Lung (tissue), 12 donors: ENCODE results near the gene SLC6A13. TPM values are rescaled to one million over a fixed set of nuclear protein-coding genes. Genes with fewer than 3 reads are reported as not detected.

ENCODE experiments used
- ATAC-seq: fragments of 200-7000 bp; cut with Tn5 transposase; one replicate; pipeline ENCODE4 v1.9.1; 2020; ENCODE audit warnings: moderate number of reproducible peaks; ENCODE audit not compliant: insufficient read depth, low FRiP score
- DNase-seq, 3 donors: peaks; one replicate each; pipeline ENCODE4 v3.0.0-alpha.2; 2013 to 2017
- H3K27ac ChIP-seq, 2 donors: one replicate each; pipeline ENCODE4 v1.5.1; 2013; ENCODE audit warnings: mild to moderate bottlenecking in 2 of 2, moderate library complexity in 2 of 2, control low read depth in 1 of 2, inconsistent platforms in 1 of 2, low read depth in 1 of 2, low read length in 1 of 2
- H3K27me3 ChIP-seq, 3 donors: one replicate each; pipeline ENCODE4 v1.5.1; 2013; ENCODE audit warnings: low read length in 2 of 3; ENCODE audit not compliant: control insufficient read depth in 3 of 3, insufficient read depth in 3 of 3
- H3K36me3 ChIP-seq, 4 donors: one replicate each; pipeline ENCODE4 v1.5.1; 2013; ENCODE audit warnings: low read length in 4 of 4, mild to moderate bottlenecking in 1 of 4, moderate library complexity in 1 of 4; ENCODE audit not compliant: control insufficient read depth in 4 of 4, insufficient read depth in 4 of 4
- H3K4me1 ChIP-seq, 5 donors: one replicate each; pipeline ENCODE4 v1.5.1; 2013; ENCODE audit warnings: low read length in 5 of 5, mild to moderate bottlenecking in 2 of 5, moderate library complexity in 1 of 5; ENCODE audit not compliant: control insufficient read depth in 5 of 5, insufficient read depth in 5 of 5
- H3K4me3 ChIP-seq: one replicate; pipeline ENCODE4 v1.5.1; 2013; ENCODE audit warnings: mild to moderate bottlenecking, control low read depth, moderate library complexity
- H3K9ac ChIP-seq, 2 donors: one replicate each; pipeline ENCODE4 v1.5.1; 2013; ENCODE audit warnings: low read length in 2 of 2, control low read depth in 1 of 2; ENCODE audit not compliant: insufficient read depth in 1 of 2
- H3K9me3 ChIP-seq, 4 donors: one replicate each; pipeline ENCODE4 v1.5.1; 2013; ENCODE audit warnings: low read length in 3 of 4, mild to moderate bottlenecking in 1 of 4, moderate library complexity in 1 of 4; ENCODE audit not compliant: control insufficient read depth in 4 of 4, insufficient read depth in 3 of 4
- CTCF ChIP-seq: IDR thresholded peaks from 2 replicates; pipeline ENCODE4 v1.5.1; 2012; ENCODE audit warnings: mild to moderate bottlenecking; ENCODE audit errors: control extremely low read depth, extremely low read depth
- WGBS, 2 donors: extraction: QIAGEN DNeasy Blood & Tissue Kit; methylation state at CpG; one replicate each; pipeline ENCODE4 v1.1.7; 2013; 5-methylcytosine and 5-hydroxymethylcytosine counted together
- polyA plus RNA-seq, 2 donors: library from polyadenylated mRNA; stranded (reverse); fragments of 200-250 nt; gene quantifications; one replicate each; pipeline ENCODE4 v1.2.1, GENCODE V29; 2013
- total RNA-seq, 2 donors: library from RNA; depleted of rRNA in 1 of 2; stranded (reverse); fragments of >200 nt in 1 of 2; gene quantifications; one replicate each; pipeline ENCODE4 v1.2.1, GENCODE V29; 2014 to 2021
- donor health status: control.
- donor health status: control.
- donor health status: Bipolar disorder and iron deficiency.
- donor health status: healthy.
- donor health status: DM: yes; HTN: yes; CAD: no.

Gene SLC6A13
- total and polyA plus RNA-seq, 4 donors, result 0.46 to 2.4 (median 1.0) TPM

GRCh38 chr12:286531-287300, 24.1 kb upstream of the SLC6A13 start:
- no peaks in the 10 kb centered on the region for H3K9me3 ChIP-seq
- no peak overlapping the region for H3K27ac ChIP-seq
- peaks cover 13 to 32% (median 16%) of the 10 kb centered on the region in 4 donors for H3K36me3 ChIP-seq
- ATAC-seq (no peak), DNase-seq (no peak)
- no peak overlapping the region for H3K4me3 ChIP-seq
- peaks cover 0 to 6% (median 0%) of the 10 kb centered on the region in 5 donors for H3K4me1 ChIP-seq
- H3K9ac ChIP-seq, result no peak overlapping the region
- H3K27me3 ChIP-seq, result no peaks in the 10 kb centered on the region
- TF ChIP-seq CTCF, result no peak
- 86 to 91% methylated on average over 5 of the region's 5 CpGs for WGBS, 2 donors

GRCh38 chr12:278046-278445, 15.4 kb upstream of the SLC6A13 start:
- Histone ChIP-seq H3K9me3 (no peaks in the 10 kb centered on the region), H3K9ac (no peak overlapping the region), H3K4me1 (no peaks in the 10 kb centered on the region), H3K27me3 (no peaks in the 10 kb centered on the region), H3K27ac (no peak overlapping the region), H3K4me3 (no peak overlapping the region), H3K36me3 (peaks cover 0 to 7% (median 4%) of the 10 kb centered on the region in 4 donors)
- no peak for TF ChIP-seq CTCF
- ATAC-seq (no peak), DNase-seq (no peak)
- 93 to 95% methylated on average over 5 of the region's 5 CpGs for WGBS, 2 donors

- TF ChIP-seq CTCF, result no peak
- H3K4me3 ChIP-seq, result no peak overlapping the region
Observed at GRCh38 chr12:275812-276211, 13.2 kb upstream of the SLC6A13 start.

More at GRCh38 chr12:275812-276211, 13.2 kb upstream of the SLC6A13 start:
- no peak overlapping the region for H3K27ac ChIP-seq
- DNase-seq, result no peak
- WGBS, 2 donors, result 84 to 88% methylated on average over 6 of the region's 6 CpGs
- H3K9ac ChIP-seq, result no peak overlapping the region
- H3K36me3 ChIP-seq, result peaks cover 0 to 4% (median 0%) of the 10 kb centered on the region in 4 donors
- H3K27me3 ChIP-seq, result no peaks in the 10 kb centered on the region
- H3K9me3 ChIP-seq, result no peaks in the 10 kb centered on the region
- ATAC-seq, result no peak
- H3K4me1 ChIP-seq, result peaks cover 0 to 2% (median 0%) of the 10 kb centered on the region in 5 donors
